SK-N-SH treated with all-trans-retinoic acid at 6 μM for 48 hours (cell line): ENCODE results near the gene DCP1B.

Experiments
- ATAC-seq: fragments of 200-7000 bp; cut with Tn5 transposase; 3 replicates; pipeline ENCODE4 v1.9.1; 2020; ENCODE audit warnings: mild to moderate bottlenecking, moderate library complexity
- ARNTL ChIP-seq: fragments of 450-650 bp; formaldehyde crosslinking; IDR thresholded peaks from 2 replicates; pipeline ENCODE4 v1.5.0; 2020; ENCODE audit warnings: low read depth, mild to moderate bottlenecking, moderate library complexity, borderline replicate concordance
- BACH2 ChIP-seq: fragments of 250-450 bp; sonication (Bioruptor Pico); IDR thresholded peaks from 2 replicates; pipeline ENCODE4 v1.9.0; 2021; ENCODE audit warnings: mild to moderate bottlenecking, borderline replicate concordance
- CREB5 ChIP-seq: fragments of 250-450 bp; sonication (Bioruptor Pico); IDR thresholded peaks from 2 replicates; pipeline ENCODE4 v1.5.1; 2020; ENCODE audit warnings: low read depth, mild to moderate bottlenecking, moderate library complexity
- CSRNP3 ChIP-seq: fragments of 250-450 bp; sonication (Bioruptor Pico); IDR thresholded peaks from 2 replicates; pipeline ENCODE4 v1.5.1; 2021; ENCODE audit warnings: mild to moderate bottlenecking, moderate library complexity
- ESRRG ChIP-seq: fragments of 250-450 bp; sonication (Bioruptor Pico); IDR thresholded peaks from 2 replicates; pipeline ENCODE4 v1.6.1; 2021; ENCODE audit warnings: mild to moderate bottlenecking
- GLIS3 ChIP-seq: fragments of 250-450 bp; sonication (Bioruptor Pico); IDR thresholded peaks from 2 replicates; pipeline ENCODE4 v1.5.0; 2020; ENCODE audit warnings: mild to moderate bottlenecking, moderate library complexity
- ISL1 ChIP-seq: fragments of 250-450 bp; sonication (Bioruptor Pico); IDR thresholded peaks from 2 replicates; pipeline ENCODE4 v2.1.2; 2022; ENCODE audit warnings: mild to moderate bottlenecking, moderate library complexity
- PATZ1 ChIP-seq: fragments of 250-450 bp; sonication (Bioruptor Pico); IDR thresholded peaks from 2 replicates; pipeline ENCODE4 v1.8.0; 2020; ENCODE audit warnings: mild to moderate bottlenecking, moderate library complexity, borderline replicate concordance
- POU6F1 ChIP-seq: fragments of 250-450 bp; sonication (Bioruptor Pico); IDR thresholded peaks from 2 replicates; pipeline ENCODE4 v1.8.0; 2021; ENCODE audit warnings: low read depth, mild to moderate bottlenecking, moderate library complexity, borderline replicate concordance
- RARB ChIP-seq: fragments of 250-450 bp; sonication (Bioruptor Pico); IDR thresholded peaks from 2 replicates; pipeline ENCODE4 v1.8.0; 2021; ENCODE audit warnings: mild to moderate bottlenecking, moderate library complexity
- TCF4 ChIP-seq: fragments of 250-450 bp; sonication (Bioruptor Pico); IDR thresholded peaks from 2 replicates; pipeline ENCODE4 v1.8.0; 2021; ENCODE audit warnings: mild to moderate bottlenecking, moderate library complexity, borderline replicate concordance
- TOX ChIP-seq: fragments of 250-450 bp; sonication (Bioruptor Pico); IDR thresholded peaks from 2 replicates; pipeline ENCODE4 v1.8.0; 2021; ENCODE audit warnings: mild to moderate bottlenecking, moderate library complexity, borderline replicate concordance
- TSHZ2 ChIP-seq: fragments of 250-450 bp; sonication (Bioruptor Pico); IDR thresholded peaks from 2 replicates; pipeline ENCODE4 v1.5.0; 2020; ENCODE audit warnings: mild to moderate bottlenecking, moderate library complexity
- ZC3H10 ChIP-seq: fragments of 250-450 bp; sonication (Bioruptor Pico); IDR thresholded peaks from 2 replicates; pipeline ENCODE4 v1.5.1; 2021; ENCODE audit warnings: mild to moderate bottlenecking, moderate library complexity
- ZFP3 ChIP-seq: fragments of 250-450 bp; sonication (Bioruptor Pico); IDR thresholded peaks from 2 replicates; pipeline ENCODE4 v1.5.0; 2020; ENCODE audit warnings: mild to moderate bottlenecking, moderate library complexity
- ZFP30 ChIP-seq: fragments of 450-650 bp; formaldehyde crosslinking; IDR thresholded peaks from 2 replicates; pipeline ENCODE4 v1.5.0; 2022; ENCODE audit warnings: mild to moderate bottlenecking, moderate library complexity
- ZNF565 ChIP-seq: fragments of 450-650 bp; formaldehyde crosslinking; conservative IDR thresholded peaks from 2 replicates; pipeline ENCODE4 v1.5.0; 2020; ENCODE audit warnings: low read depth, mild to moderate bottlenecking, moderate library complexity
- ZNF70 ChIP-seq: fragments of 450-650 bp; formaldehyde crosslinking; IDR thresholded peaks from 2 replicates; pipeline ENCODE4 v1.5.0; 2020; ENCODE audit warnings: mild to moderate bottlenecking, moderate library complexity
- ZNF8 ChIP-seq: fragments of 450-650 bp; formaldehyde crosslinking; IDR thresholded peaks from 2 replicates; pipeline ENCODE4 v1.5.0; 2020; ENCODE audit warnings: mild to moderate bottlenecking, moderate library complexity

Gene DCP1B

GRCh38 chr12:2052826-2053678, 48.8 kb upstream of the DCP1B start, which contains the start of gene CACNA1C:
Gene CACNA1C, plus strand, starts transcription at chr12:2052987. Its CDS starts 576 bp downstream, at chr12:2053563.
- peak; percentile 83 for ATAC-seq
- TF ChIP-seq BACH2 (CRISPR knock-in tag): no peak

- no peak for ATAC-seq
- TF ChIP-seq PATZ1 (CRISPR knock-in tag) (no peak), TCF4 (CRISPR knock-in tag) (no peak), TOX (CRISPR knock-in tag) (no peak), ISL1 (CRISPR knock-in tag) (no peak), GLIS3 (CRISPR knock-in tag) (no peak), ZNF8 (no peak), CREB5 (CRISPR knock-in tag) (no peak), ZC3H10 (CRISPR knock-in tag) (no peak), ZFP30 (no peak), CSRNP3 (no peak), ESRRG (CRISPR knock-in tag) (no peak), ZNF565 (CRISPR knock-in tag) (no peak), ZFP3 (CRISPR knock-in tag) (no peak), POU6F1 (CRISPR knock-in tag) (no peak)
Measured at GRCh38 chr12:2051700-2052621, 47.7 kb upstream of the DCP1B start.

- TF ChIP-seq ZNF70 (no peak), GLIS3 (CRISPR knock-in tag) (no peak), TSHZ2 (CRISPR knock-in tag) (no peak), ZNF565 (CRISPR knock-in tag) (no peak), ZFP3 (CRISPR knock-in tag) (no peak), ARNTL (CRISPR knock-in tag) (no peak), RARB (no peak), TOX (CRISPR knock-in tag) (no peak), TCF4 (CRISPR knock-in tag) (no peak)
- no peak for ATAC-seq
Measured at GRCh38 chr12:2049604-2050540, 45.6 kb upstream of the DCP1B start.
